ENCODE measurements around the gene TOMM5. TPM values are rescaled to one million over a fixed set of nuclear protein-coding genes. Genes with fewer than 3 reads are reported as not detected.

Gene TOMM5
- total RNA-seq, 1 experiment from 2014 or later, result 161 TPM

DNA sequence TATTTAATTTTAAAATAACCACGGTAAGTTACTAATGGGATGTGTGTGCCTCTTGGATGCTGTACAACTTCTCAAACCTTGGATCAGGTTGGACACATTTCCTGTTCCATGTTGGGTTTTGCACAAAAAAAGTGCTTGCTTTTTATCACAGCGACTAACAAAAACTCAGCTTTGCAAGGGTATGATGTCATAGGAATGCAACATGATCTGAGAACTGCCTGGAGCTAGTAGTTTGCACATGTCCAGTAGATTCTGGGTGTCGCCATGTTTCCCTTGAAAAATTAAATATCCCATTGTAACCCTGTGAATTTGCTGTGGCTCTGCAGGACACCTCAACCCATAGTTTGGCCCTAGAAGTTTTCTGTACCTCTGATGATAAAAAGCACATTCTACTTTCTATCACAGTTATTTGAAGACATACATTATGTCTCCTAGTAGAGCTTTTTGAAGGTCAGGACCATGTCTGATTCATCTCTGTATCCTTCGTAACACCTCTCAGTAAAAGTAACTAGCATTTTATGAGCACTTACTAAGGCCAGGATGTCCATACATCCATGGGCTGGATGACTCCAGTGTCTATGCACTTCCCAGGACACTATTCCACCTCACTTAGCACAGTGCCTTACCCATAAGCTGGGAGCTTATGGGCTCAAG is 46.8 kb upstream of the TOMM5 start:
- intact Hi-C loops (cut with micrococcal nuclease), result no loop called here
- DNase-seq (ENCODE audit: low read depth, low spot score), result no peak
- Histone ChIP-seq H3K9ac (ENCODE audit: low read length) (no peak overlapping the region), H3K27me3 (ENCODE audit: insufficient read depth, low read length) (peaks cover 15% of the 10 kb centered on the region; the same call in 1 of the 2 replicates), H3K36me3 (ENCODE audit: control insufficient read depth in 1 of 2, insufficient read depth in 2 of 2, low read length in 2 of 2) (no peaks in the 10 kb centered on the region), H3K9me2 (ENCODE audit: insufficient read depth) (no peaks in the 10 kb centered on the region), H3K4me3 (replicated peaks in 1 of 2; ENCODE audit: low read depth in 1 of 2, low read length in 2 of 2) (no peak overlapping the region), H3K79me2 (ENCODE audit: insufficient read depth, low read length) (no peaks in the 10 kb centered on the region), H3K4me1 (ENCODE audit: control insufficient read depth in 1 of 2, insufficient read depth in 2 of 2, low read length in 2 of 2) (no peaks in the 10 kb centered on the region), H4K20me1 (ENCODE audit: insufficient read depth) (no peaks in the 10 kb centered on the region), H3K4me2 (ENCODE audit: low read length) (no peak overlapping the region), H2AFZ (ENCODE audit: low read depth, low read length, poor library complexity, severe bottlenecking) (no peak overlapping the region), H3K27ac (ENCODE audit: low read depth, low read length) (no peak overlapping the region), H3K9me3 (ENCODE audit: control insufficient read depth in 1 of 2, insufficient read depth in 1 of 2, low read depth in 1 of 2, low read length in 2 of 2) (no peaks in the 10 kb centered on the region)
- TF ChIP-seq CBX3 (IDR thresholded peaks at IDR 0.05; ENCODE audit: low read depth) (no peak), ELF1 (IDR thresholded peaks at IDR 0.05; ENCODE audit: borderline replicate concordance, low read depth) (no peak), MAX (IDR thresholded peaks at IDR 0.05) (no peak), JUND (IDR thresholded peaks at IDR 0.05) (no peak), POLR2A (IDR thresholded peaks at IDR 0.05; ENCODE audit: borderline replicate concordance, extremely low read depth, insufficient read depth, insufficient read length) (no peak), CEBPB (IDR thresholded peaks at IDR 0.05; ENCODE audit: low read depth) (no peak), SIN3A (IDR thresholded peaks at IDR 0.05; ENCODE audit: low read depth) (no peak), SRF (IDR thresholded peaks at IDR 0.05; ENCODE audit: low read depth) (no peak), ZFX (IDR thresholded peaks at IDR 0.05) (no peak), ZNF274 (IDR thresholded peaks at IDR 0.05; ENCODE audit: low read depth, low read length) (no peak), EGR1 (IDR thresholded peaks at IDR 0.05; ENCODE audit: low read depth) (no peak), EZH2phosphoT487 (IDR thresholded peaks at IDR 0.05; ENCODE audit: borderline replicate concordance) (no peak), RAD21 (IDR thresholded peaks at IDR 0.05; ENCODE audit: low read depth) (no peak), YY1 (IDR thresholded peaks at IDR 0.05; ENCODE audit: extremely low read depth, insufficient replicate concordance, low read depth, low read length) (no peak), TCF7L2 (IDR thresholded peaks at IDR 0.05; ENCODE audit: borderline replicate concordance, extremely low read depth, insufficient read depth, insufficient read length) (no peak)
- TF ChIP-seq, protein P1, sequence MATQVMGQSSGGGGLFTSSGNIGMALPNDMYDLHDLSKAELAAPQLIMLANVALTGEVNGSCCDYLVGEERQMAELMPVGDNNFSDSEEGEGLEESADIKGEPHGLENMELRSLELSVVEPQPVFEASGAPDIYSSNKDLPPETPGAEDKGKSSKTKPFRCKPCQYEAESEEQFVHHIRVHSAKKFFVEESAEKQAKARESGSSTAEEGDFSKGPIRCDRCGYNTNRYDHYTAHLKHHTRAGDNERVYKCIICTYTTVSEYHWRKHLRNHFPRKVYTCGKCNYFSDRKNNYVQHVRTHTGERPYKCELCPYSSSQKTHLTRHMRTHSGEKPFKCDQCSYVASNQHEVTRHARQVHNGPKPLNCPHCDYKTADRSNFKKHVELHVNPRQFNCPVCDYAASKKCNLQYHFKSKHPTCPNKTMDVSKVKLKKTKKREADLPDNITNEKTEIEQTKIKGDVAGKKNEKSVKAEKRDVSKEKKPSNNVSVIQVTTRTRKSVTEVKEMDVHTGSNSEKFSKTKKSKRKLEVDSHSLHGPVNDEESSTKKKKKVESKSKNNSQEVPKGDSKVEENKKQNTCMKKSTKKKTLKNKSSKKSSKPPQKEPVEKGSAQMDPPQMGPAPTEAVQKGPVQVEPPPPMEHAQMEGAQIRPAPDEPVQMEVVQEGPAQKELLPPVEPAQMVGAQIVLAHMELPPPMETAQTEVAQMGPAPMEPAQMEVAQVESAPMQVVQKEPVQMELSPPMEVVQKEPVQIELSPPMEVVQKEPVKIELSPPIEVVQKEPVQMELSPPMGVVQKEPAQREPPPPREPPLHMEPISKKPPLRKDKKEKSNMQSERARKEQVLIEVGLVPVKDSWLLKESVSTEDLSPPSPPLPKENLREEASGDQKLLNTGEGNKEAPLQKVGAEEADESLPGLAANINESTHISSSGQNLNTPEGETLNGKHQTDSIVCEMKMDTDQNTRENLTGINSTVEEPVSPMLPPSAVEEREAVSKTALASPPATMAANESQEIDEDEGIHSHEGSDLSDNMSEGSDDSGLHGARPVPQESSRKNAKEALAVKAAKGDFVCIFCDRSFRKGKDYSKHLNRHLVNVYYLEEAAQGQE (IDR thresholded peaks at IDR 0.05; ENCODE audit: low read depth), result no peak
- TF ChIP-seq, protein P2, sequence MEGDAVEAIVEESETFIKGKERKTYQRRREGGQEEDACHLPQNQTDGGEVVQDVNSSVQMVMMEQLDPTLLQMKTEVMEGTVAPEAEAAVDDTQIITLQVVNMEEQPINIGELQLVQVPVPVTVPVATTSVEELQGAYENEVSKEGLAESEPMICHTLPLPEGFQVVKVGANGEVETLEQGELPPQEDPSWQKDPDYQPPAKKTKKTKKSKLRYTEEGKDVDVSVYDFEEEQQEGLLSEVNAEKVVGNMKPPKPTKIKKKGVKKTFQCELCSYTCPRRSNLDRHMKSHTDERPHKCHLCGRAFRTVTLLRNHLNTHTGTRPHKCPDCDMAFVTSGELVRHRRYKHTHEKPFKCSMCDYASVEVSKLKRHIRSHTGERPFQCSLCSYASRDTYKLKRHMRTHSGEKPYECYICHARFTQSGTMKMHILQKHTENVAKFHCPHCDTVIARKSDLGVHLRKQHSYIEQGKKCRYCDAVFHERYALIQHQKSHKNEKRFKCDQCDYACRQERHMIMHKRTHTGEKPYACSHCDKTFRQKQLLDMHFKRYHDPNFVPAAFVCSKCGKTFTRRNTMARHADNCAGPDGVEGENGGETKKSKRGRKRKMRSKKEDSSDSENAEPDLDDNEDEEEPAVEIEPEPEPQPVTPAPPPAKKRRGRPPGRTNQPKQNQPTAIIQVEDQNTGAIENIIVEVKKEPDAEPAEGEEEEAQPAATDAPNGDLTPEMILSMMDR (IDR thresholded peaks at IDR 0.05 in 2 of 3, conservative IDR thresholded peaks at IDR 0.05 in 1 of 3; ENCODE audit: borderline replicate concordance in 1 of 3, insufficient read depth in 1 of 3, low read depth in 2 of 3, low read length in 2 of 3), result no peak
- TF ChIP-seq, protein P3, sequence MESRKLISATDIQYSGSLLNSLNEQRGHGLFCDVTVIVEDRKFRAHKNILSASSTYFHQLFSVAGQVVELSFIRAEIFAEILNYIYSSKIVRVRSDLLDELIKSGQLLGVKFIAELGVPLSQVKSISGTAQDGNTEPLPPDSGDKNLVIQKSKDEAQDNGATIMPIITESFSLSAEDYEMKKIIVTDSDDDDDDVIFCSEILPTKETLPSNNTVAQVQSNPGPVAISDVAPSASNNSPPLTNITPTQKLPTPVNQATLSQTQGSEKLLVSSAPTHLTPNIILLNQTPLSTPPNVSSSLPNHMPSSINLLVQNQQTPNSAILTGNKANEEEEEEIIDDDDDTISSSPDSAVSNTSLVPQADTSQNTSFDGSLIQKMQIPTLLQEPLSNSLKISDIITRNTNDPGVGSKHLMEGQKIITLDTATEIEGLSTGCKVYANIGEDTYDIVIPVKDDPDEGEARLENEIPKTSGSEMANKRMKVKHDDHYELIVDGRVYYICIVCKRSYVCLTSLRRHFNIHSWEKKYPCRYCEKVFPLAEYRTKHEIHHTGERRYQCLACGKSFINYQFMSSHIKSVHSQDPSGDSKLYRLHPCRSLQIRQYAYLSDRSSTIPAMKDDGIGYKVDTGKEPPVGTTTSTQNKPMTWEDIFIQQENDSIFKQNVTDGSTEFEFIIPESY (IDR thresholded peaks at IDR 0.05; ENCODE audit: extremely low read depth, insufficient replicate concordance, low read length), result no peak
- ChIA-PET RAD21 (ENCODE audit: low non-redundant PET in 1 of 2, low total read pairs in 2 of 2, uncharacterized antibody in 2 of 2, unreplicated experiment in 2 of 2) (no interaction called here), POLR2A (no interaction called here), CTCF (no interaction called here)
- ATAC-seq, result no peak
- no TSS peak for BruUV-seq (replicated peaks)
